SIG-M5 (cell line): ENCODE results near the gene ERC1.
"Not testable (repeated sequence)": the region's sequence is repeated elsewhere in the genome, so short reads cannot be mapped to it uniquely, and the experiment has no call there.

Experiments used
- DNase-seq: peaks from one replicate; lab custom pipeline; 2025; lab: John Stamatoyannopoulos, UW

ERC1 gene

DNA sequence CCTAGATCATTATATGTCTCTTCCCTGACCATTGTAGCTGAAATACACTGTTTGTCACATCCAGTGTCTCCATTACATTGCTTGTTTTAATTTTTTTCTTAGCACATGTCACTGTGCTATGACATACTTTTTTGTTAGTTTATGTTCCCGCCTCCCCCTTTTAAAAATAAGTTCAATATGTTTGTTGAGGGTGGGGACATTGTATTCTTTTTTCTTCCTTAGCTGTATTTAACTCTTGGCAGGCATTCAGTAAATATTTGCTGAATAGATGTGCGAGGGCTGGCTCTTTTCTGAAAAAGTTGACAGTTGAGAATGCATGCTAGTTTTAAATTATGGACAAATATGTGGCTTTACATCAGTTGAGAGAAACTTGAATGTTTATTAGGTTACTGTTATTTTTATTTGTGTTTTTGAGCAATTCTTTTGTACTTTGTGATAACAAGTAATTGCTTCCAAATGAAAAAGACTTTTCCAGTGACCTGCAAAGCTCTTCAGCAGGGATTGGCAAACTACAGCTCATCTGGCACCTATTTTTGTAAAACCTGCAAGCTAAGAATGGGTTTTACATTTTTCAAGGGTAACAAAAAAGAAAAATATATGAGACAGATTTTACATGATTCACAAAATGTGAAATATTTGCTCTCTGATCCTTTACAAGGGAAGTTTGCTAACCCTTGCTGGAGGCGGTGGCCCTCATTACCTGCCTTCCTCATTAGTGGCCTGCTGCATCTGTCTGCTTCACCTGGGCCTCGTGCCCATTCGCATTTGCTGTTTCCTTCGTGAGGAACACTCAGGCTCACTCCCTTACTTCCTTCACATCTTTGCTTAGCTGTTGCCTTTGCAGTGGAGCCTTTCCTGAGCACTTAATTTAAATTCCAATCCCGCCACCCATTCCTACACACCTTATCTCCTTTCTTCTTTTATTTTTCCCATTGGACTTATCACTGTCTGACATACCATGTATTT is 229.4 kb downstream of the ERC1 start:
- no peak for DNase-seq

DNA sequence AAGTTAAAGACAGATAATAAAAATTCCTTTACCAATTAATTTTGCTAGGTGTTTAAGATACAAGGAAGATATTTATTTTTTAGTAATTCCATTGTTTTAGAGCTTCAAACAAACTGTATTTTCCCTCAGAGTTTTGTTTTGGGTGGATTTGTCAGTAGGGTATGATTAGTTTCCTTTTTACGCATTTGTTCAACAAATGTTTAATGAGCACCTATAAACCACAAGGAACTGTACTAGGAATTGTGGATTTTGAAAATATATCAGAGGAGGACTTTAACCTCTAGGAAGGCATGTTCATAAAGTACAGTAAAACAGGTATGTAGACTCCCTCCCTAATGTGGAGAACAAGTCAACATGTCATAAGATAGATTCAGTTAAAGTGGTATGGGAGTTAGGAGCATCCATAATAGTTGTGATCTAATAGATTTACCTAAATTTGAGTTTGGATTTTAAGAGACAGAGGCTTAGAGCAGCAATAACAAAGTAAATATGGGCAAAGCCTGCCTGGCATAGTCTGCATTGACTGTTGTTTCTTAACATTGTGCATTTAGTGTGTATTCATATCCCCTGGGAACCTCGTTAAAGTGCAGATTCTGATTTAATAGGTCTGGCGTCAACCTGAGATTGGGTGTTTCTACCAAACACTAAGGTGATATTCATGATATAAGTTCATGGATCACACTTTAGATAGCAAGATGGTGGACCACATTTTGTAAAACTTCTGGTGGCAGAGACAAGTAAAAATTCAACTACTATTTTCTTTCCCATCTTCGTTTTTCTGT is 232.0 kb downstream of the ERC1 start:
- DNase-seq = no peak

DNA sequence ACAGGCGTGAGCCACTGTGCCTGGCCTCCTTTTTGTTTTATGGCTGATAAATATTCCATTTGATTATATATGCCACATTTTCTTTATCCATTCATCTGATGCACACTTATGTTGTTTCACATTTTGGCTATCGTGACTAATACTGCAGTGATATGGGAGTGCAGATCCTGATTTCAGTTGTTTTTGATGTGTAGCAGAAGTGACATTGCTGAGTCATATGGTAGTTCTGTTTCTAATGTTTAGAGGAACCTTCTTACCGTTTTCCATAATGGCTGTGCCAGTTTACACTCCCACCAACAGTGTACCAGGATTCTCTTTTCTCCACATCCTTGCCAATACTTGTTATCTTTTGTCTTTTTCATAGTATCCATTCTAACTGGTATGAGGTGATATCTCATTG is 235.9 kb downstream of the ERC1 start:
- no peak for DNase-seq

DNA sequence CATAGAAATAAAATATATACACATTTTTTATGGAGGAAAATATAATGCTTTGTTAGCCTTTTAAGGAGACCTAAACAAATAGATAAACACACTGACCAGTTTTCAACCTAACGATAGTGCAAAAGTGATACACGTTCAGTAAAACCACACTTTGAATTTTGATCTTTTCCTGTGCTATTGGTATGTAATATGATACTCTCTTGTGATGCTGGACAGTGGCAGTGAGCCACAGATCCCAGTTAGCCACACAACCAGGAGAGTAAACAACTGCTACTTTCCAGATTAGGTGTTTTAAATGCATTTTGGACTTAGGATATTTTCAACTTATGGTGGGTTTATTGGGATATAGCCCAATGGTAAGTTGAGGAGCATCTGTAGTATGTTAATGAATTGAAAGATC is 243.1 kb downstream of the ERC1 start:
- DNase-seq = no peak

DNA sequence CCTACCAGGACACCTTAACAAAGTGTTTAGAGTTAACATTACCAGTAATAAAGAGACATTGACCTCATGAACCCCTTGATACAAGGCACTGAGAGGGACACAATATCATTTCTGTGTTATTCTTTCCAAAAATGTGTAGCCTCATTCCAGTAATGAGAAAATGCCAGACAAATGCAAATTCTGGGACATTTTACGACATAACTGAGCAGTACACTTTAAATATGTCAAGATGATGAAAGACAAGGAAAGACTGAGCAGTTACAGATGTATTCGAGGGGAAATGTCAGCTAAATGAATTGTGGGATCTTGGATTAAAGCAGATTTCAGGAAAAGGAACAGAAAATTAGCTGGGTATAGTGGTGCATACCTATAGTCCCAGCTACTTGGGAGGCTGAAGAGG is 255.6 kb downstream of the ERC1 start:
- DNase-seq = no peak

DNA sequence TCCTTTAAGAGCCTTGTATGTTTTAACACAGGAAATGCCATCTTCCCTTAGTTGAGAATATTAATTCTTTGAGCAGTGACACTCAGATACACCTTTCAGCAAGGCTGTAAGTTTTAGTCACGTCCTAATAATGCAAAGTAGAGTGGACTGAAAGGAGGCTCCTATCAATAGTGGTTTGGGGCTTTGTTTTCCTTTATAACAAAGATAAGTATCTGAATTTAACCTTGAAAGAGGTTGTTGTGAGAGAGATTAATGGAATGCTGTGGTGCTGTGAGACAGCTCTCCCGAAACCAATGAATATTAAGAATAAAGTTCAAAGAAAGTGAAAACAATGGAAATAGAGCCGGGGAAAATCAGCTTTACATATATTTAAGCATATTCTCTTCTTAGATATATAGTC is 259.6 kb downstream of the ERC1 start:
- no peak for DNase-seq

DNA sequence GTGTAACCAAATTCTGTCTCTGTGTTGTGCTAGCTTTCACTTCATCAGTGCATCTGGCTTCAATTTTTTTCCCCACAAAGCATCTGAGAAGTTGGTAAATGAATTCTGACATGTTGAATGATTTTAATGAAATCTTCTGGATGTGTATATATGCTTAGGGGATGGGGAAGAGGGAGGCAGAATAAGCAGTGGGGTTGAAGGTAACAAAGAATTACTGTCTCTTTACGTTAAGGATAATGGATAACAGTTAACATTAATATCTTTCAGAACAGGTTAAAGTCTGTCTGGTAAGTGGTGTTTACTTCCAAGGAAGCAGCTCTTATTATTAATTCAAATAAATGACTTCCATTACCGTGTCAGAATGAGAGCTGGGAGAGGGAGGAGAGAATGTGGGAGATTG is 261.7 kb downstream of the ERC1 start:
- DNase-seq = no peak

DNA sequence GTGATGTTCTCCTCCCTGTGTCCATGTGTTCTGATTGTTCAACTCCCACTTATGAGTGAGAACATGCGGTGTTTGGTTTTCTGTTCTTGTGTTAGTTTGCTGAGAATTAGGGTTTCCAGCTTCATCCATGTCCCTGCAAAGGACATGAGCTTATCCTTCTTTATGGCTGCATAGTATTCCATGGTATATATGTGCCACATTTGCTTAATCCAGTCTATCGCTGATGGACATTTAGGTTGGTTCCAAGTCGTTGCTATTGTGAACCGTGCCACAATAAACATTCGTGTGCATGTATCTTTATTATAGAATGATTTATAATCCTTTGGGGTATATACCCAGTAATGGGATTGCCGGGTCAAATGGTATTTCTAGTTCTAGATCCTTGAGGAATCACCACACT is 264.1 kb downstream of the ERC1 start:
- not testable (repeated sequence) for DNase-seq

DNA sequence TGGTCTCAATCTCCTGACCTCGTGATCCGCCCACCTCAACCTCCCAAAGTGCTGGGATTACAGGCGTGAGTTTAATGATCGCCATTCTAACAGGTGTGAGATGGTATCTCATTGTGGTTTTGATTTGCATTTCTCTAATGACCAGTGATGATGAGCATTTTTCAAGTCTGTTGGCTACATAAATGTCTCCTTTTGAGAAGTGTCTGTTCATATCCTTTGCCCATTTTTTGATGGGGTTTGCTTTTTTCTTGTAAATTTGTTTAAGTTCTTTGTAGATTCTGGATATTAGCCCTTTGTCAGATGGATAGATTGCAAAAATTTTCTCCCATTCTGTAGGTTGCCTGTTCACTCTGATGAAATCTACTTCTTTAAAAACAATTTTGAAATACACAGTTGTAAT is 264.8 kb downstream of the ERC1 start:
- not testable (repeated sequence) for DNase-seq

DNA sequence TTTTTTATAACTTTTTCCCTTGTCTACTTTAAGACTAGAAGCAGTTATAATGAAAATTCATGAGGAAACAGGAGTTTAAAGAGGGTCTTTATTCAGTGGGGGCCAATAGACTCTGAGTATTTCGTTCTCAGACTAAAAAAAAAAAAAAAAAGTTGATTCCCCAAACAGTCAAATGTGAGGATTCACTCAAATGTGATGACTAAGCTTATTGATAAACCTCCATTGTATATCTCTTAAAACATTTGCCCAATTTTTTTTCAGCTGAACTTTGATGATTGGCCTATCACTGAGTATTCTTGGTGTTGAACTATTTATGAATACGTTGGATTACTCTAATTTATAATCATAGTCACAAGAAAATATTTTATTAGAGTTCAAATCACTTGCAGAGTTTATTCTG is 265.3 kb downstream of the ERC1 start:
- no peak for DNase-seq

DNA sequence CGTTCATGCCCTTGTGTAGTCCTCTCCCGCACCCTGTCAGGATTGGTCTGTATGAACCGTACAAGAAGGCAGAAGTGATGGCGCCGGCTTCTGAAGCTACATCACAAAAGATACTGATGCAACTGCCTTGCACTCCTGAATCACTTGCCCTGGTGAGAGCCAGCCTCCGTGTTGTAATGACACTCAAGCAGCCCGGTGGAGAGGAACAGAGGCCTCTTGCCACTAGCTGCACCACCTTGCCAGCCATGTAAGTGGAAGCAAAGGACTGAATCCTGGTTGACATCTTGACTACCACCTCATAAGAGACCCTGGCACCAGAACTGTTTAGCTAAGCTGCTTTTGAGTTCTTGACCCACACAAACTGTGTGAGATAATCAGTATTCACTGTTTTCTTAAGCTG is 266.0 kb downstream of the ERC1 start:
- DNase-seq = no peak

DNA sequence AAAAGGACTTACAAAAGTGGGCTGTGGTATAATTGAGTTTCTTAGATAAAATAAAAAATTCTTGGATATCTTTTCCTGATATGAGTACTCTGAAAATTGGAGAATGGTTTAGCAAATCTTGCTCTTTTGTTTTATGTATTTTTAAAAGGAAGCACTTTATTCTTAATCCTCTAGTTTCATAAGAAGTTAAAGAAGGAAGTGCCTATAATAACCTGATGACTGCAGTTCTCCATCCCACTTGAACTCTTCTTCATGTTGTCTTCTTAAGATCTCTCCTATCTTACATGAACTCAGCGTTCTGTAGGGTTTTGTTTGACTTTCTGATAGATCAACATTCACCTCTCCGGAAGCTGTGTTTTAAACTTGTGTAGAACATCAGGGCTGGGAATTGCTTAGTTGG is 271.0 kb downstream of the ERC1 start:
- DNase-seq = no peak

DNA sequence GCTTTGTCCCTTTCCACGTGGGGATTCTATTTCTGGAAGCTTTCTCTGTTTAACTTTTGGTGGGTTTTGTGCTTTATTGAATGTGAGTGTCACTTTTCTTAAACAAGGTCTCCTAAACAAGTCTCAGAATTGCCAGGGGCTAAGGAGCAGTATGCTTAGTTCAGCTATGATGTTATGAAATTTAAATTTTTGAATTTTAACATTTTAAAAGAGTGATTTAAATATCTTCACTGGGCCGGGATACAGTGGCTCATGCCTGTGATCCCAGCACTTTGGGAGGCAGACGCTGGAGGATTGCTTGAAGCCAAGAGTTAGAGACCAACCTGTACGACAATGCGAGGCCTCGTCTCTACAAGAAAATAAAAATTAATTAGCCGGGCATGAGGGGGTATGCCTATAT is 276.2 kb downstream of the ERC1 start:
- DNase-seq = no peak

DNA sequence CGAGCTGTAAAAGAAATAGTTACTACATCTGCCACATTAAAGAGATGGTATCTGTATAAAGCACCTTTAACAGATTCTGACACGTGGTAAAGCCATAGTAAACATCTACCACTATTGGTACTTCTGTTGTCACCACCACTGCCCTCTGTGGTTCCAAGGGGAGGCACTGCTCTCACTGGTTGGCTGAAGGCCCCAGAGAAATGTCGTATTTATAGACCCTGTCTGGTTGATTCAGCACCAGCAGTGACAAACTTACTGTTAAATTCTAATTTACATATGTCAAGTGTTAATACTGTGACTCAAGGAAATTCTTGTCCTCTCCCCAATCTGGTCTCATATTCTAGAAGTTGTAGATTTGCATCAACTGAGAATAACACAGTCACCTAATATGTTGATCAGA is 281.1 kb downstream of the ERC1 start:
- DNase-seq = no peak

DNA sequence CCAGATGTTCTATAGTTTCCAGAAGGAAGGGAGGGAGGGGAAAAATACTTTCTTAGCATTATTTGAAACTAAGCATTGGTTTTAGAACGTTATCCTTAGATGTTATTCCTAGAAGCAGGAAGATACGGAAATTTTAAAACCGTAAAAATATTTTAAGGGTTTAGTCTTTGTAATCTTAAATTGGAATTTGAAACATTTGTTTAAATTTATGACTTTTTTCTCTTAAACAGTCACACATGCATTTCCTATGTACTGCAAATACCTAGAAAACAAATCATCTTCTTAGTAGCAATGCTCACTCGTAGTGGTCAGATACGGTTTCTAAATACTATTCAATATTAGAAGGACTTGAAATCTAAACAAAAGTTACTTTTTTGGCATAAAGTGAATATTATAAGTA is 282.0 kb downstream of the ERC1 start:
- DNase-seq = no peak

DNA sequence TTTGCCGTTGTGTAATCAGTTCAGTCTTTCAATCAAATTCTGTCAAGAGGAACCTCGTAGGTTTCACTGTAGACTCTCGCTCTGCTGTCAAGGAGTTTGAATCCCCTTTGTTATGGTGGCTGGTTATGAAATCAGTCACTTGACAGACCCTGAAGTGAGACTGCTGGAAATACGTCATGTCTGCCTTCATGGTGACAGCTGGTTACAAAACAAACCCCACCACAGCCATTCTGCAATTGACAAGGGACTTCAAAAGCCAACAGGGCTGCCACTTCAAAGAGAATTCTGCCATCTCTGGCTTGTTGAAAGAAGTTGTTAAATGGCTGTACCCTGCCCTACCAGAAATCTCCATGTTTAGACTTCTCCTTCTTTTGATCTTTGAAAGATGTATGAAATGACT is 286.9 kb downstream of the ERC1 start:
- DNase-seq = peak; percentile 46

DNA sequence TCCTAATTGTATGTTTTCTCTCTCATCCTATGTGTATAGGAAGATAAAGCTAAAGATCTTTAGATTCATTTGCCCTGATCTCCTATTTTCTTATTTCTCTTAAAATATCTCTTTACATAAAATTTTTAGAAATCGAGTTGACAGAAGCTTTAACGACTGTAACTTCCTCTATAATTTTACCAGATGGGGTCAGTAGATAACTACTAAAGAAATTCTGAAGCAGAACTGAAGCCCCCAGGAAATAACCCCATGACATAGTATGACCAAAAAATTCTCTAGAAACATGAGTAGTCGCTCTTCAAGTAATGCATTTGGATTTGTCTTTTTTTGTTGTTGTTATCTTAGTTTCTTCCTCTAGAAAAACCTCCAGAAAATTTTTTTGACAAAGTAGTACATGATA is 288.0 kb downstream of the ERC1 start:
- DNase-seq = no peak

DNA sequence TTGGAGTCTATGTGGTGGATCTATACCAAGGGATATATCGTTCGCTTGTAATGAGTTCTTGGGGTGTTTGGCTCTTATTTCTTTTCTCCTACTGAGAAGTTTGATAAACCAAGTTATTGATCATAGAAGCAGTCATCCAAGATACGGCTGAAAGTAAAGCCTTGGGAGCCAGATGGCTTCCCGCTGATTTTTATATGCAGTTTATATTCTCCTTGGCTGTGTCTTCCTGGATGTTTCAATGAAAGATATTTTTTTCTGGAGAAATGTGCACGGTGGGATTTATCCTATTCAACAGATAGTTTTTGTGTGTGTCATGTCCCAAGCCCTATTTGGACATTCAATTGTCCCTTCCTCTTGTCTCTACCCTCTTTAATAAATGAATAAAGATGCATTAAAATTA is 289.0 kb downstream of the ERC1 start:
- no peak for DNase-seq

DNA sequence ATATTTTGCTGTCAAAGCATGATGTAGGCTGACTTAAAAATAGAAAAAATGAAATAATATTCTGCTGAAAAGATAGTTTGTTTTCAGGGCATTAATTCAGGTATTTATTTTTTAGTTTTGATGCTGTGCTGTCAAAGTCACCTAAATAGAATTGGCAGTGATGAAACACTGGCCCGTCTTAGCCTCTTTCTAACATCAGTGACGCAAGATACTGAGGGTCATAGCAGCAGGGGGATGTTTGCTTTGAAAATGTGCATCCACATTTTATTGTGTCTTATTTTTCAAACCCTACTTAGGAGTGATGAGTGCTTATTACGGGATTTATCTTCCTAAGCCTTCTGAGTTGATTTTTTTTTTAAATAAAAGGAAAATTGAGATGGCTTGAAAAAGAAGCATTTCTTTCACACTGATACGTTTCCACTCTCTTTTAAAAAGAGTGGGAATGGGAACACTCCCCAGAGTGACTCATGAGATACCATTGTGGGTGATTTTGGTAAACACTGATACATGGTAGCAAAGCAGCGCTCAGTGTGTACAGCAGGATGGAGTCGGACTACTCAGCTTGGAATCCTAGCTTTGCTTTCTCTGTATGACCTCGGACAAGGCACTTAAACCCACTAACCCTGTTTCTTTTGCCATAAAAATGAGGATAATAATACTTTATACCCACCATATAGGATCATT is 290.8 kb downstream of the ERC1 start:
- no peak for DNase-seq

DNA sequence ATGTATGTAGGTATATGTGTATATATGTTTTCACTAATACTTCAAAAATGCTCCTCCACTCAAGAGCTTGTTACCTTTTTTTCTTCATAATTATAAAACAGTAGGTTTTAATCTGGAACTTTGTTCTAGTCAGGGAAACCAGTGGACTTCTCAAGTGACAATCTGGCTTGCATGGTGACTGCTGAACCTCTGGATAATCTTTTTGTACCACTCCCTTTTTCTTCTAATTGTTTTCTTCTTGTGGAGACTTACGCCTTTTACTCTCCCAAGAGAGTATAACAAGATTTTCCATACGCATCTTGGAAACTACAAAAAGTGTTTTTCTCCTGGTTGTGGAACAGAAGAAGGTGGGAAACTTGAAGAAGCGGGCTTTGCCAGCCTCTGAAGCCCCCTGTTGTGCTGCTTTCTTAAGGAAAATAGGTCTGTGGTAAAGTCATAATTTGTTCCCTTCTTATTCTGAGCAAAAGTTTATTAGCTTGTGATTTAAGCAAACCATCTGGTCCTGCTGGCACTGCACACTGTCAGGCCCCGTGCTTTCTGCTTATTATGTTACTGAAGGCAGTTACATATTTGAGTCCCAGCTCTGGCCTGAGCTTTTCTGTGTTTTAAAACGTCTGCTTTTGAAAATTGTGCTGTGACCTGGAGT is 291.8 kb downstream of the ERC1 start:
- no peak for DNase-seq

DNA sequence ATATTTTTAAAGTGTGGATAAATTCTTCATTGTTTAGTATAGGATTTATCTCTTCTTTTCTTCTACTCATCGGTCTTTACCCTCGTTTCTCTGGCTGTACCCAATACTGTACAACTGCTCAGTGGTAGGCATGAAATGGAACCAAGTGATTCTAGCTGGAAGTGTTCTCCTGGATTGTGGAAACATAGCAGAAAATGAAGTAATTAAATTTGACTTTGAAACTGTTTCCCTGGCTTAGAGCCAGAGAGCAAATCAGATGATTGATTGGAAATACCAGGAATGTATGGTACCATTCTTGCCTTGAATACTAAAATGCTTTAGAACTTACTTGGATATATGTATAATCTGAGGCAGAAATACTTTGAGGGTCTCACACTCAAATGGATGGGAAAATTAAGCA is 292.3 kb downstream of the ERC1 start:
- DNase-seq = no peak

DNA sequence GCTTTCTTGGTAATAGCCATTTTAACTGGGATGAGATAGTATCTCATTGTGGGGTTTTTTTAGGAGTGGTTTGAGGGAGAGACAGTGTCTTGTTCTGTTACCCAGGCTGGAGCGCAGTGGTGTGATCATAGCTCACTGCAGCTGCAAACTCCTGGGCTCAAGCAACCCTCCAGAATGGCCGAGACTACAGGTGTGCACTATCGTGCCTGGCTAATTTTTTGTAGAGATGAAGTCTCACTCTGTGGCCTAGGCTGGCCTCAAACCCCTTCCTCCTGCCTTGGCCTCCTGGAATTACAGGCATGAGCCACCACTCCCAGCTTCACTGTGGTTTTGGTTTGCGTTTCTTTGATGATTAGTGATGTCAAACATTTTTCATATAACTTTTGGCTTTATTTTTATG is 293.6 kb downstream of the ERC1 start:
- DNase-seq = no peak
